IMR-90 (cell line): Measurements from ENCODE around the gene ACOXL.

Source experiments
- CEBPB ChIP-seq: IDR thresholded peaks from 2 replicates; pipeline ENCODE4 v1.6.1; 2012; ENCODE audit warnings: low read depth, low read length, improper control_type of control experiment
- CTCF ChIP-seq: conservative IDR thresholded peaks from 2 replicates; pipeline ENCODE4 v1.5.1; 2012; ENCODE audit warnings: mild to moderate bottlenecking, low read depth, low read length, improper control_type of control experiment
- ELK1 ChIP-seq: fragments of 150-350 bp; IDR thresholded peaks from 2 replicates; pipeline ENCODE4 v1.6.1; 2016; ENCODE audit warnings: low read depth, mild to moderate bottlenecking, low read length, moderate library complexity, borderline replicate concordance
- MAFK ChIP-seq: IDR thresholded peaks from 2 replicates; pipeline ENCODE4 v1.6.1; 2012; ENCODE audit warnings: low read depth, low read length, improper control_type of control experiment
- MAZ ChIP-seq: IDR thresholded peaks from 2 replicates; pipeline ENCODE4 v1.6.1; 2012; ENCODE audit warnings: low read depth, mild to moderate bottlenecking, low read length, improper control_type of control experiment, moderate library complexity, borderline replicate concordance
- POLR2A ChIP-seq: IDR thresholded peaks from 2 replicates; pipeline ENCODE4 v1.6.1; 2012; ENCODE audit warnings: mild to moderate bottlenecking, low read depth, low read length
- RAD21 ChIP-seq: IDR thresholded peaks from 2 replicates; pipeline ENCODE4 v1.6.1; 2012; ENCODE audit warnings: low read length, improper control_type of control experiment
- RCOR1 ChIP-seq: IDR thresholded peaks from 2 replicates; pipeline ENCODE4 v1.6.1; 2012; ENCODE audit warnings: mild to moderate bottlenecking, low read length, improper control_type of control experiment; ENCODE audit not compliant: insufficient replicate concordance
- RFX5 ChIP-seq: IDR thresholded peaks from 2 replicates; pipeline ENCODE4 v1.8.0; 2012; ENCODE audit warnings: low read depth, mild to moderate bottlenecking, low read length, moderate library complexity
- SMC3 ChIP-seq: fragments of 150-350 bp; IDR thresholded peaks from 2 replicates; pipeline ENCODE4 v1.6.1; 2016; ENCODE audit warnings: low read depth, mild to moderate bottlenecking, antibody characterized with exemption, low read length, moderate library complexity
- USF2 ChIP-seq: fragments of 150-350 bp; IDR thresholded peaks from 2 replicates; pipeline ENCODE4 v1.6.1; 2017; ENCODE audit warnings: mild to moderate bottlenecking, antibody characterized with exemption, low read length, low read depth

GRCh38 chr2:110883406-110883805, 151.0 kb downstream of the ACOXL start:
- TF ChIP-seq MAZ (no peak), CTCF (no peak), SMC3 (no peak), POLR2A (no peak), CEBPB (no peak), RFX5 (no peak), USF2 (no peak), MAFK (no peak), ELK1 (no peak), RAD21 (no peak), RCOR1 (no peak)
